ENCODE results near the gene TUBA1C. TPM values are rescaled to one million over a fixed set of nuclear protein-coding genes. Genes with fewer than 3 reads are reported as not detected.
A peak's percentile ranks its signal among the peaks of the same experiment; 100 is the strongest.

TUBA1C gene
- total RNA-seq = 100 to 1,000 TPM; 237 to 240 TPM

DNA sequence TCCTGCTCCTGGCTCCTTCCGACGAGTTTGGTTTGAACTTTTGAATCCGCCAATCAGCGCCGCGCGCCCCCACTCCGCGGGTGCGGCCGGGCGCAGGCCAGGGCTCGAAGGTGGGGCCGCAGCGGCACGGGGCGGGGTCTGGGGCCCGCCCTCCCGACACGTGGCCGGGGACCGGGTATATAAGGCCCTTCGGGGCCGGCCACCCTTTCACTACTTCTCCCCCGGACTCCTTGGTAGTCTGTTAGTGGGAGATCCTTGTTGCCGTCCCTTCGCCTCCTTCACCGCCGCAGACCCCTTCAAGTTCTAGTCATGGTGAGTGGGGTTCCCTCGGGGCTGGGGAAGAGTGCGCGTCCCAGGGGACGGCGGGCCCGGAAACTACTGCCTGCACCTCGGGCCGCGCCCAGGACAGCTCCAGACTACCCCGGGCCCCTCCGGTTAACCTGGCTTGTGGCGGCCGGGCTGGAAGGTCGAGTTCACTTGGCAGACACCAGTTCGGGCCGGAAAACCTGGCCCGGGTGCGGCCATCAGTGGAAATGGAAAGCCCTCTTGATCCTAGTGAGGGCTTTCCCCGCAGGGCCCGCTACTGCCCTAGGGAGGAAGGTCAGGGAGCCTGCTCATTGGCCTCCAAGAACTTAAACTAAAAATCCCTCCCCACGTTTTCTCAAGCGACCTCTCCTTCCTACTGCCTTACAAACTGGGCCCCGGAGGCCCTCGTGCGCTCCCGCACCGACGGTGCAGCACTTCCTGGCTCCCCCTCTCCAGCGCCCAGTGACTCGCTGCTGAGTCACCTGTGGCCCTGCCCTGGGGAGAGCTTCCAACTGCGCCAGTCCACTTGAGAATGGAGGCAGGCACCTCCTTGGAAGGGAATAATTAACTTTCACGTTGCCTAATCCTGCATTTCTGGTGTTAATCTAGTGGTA is at the start of gene TUBA1C:
TUBA1C (plus strand) TSS at position 210 of the 920 bp plus-strand sequence; CDS start at position 310, 100 bp downstream.
- peaks cover 1% of the 10 kb centered on the region for H3K27me3 Mint-ChIP-seq
- ChIA-PET CTCF (interaction anchor here (0.9 to 2.5 kb wide), 5 partner anchors 14 to 82 kb away, joined by 3 to 10 read pairs (median 3); partner anchors contain the start of gene DNAJC22), POLR2A (interaction anchor here (0.7 to 5.1 kb wide), 32 partner anchors 8 to 454 kb away, joined by 3 to 60 read pairs (median 4); partner anchors contain the start of genes KMT2D, PRPH, TROAP and TUBA1A)
- TF ChIP-seq, protein P1, sequence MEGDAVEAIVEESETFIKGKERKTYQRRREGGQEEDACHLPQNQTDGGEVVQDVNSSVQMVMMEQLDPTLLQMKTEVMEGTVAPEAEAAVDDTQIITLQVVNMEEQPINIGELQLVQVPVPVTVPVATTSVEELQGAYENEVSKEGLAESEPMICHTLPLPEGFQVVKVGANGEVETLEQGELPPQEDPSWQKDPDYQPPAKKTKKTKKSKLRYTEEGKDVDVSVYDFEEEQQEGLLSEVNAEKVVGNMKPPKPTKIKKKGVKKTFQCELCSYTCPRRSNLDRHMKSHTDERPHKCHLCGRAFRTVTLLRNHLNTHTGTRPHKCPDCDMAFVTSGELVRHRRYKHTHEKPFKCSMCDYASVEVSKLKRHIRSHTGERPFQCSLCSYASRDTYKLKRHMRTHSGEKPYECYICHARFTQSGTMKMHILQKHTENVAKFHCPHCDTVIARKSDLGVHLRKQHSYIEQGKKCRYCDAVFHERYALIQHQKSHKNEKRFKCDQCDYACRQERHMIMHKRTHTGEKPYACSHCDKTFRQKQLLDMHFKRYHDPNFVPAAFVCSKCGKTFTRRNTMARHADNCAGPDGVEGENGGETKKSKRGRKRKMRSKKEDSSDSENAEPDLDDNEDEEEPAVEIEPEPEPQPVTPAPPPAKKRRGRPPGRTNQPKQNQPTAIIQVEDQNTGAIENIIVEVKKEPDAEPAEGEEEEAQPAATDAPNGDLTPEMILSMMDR (IDR thresholded peaks at IDR 0.05) = no peak
- intact Hi-C loops (cut with micrococcal nuclease) = no loop called here
- peak within 1 kb of the TSS; percentile 95 for H3K4me3 Mint-ChIP-seq
- DNase-seq = peak; percentile 92
- peak within 1 kb of the TSS; percentile 98 for H3K27ac Mint-ChIP-seq
- H3K36me3 Mint-ChIP-seq (ENCODE audit: low read depth) = peaks cover 39% of the 10 kb centered on the region
- H3K9me3 Mint-ChIP-seq = no peaks in the 10 kb centered on the region
- peak; percentile 90 for ATAC-seq
- H3K4me1 Mint-ChIP-seq (ENCODE audit: low read depth) = peaks cover 38% of the 10 kb centered on the region

GRCh38 chr12:49219417-49220026 is 45.4 kb upstream of the TUBA1C start:
- ChIA-PET CTCF (no interaction called here), POLR2A (no interaction called here)
- H3K36me3 Mint-ChIP-seq (ENCODE audit: low read depth) = no peaks in the 10 kb centered on the region
- no peak for DNase-seq
- H3K9me3 Mint-ChIP-seq = no peaks in the 10 kb centered on the region
- H3K27ac Mint-ChIP-seq = no peak overlapping the region
- ATAC-seq = no peak
- intact Hi-C loops (cut with micrococcal nuclease) = no loop called here
- no peak overlapping the region for H3K4me3 Mint-ChIP-seq
- TF ChIP-seq, protein P1 (IDR thresholded peaks at IDR 0.05) = no peak
- no peaks in the 10 kb centered on the region for H3K4me1 Mint-ChIP-seq (ENCODE audit: low read depth)
- peaks cover 2% of the 10 kb centered on the region for H3K27me3 Mint-ChIP-seq

DNA sequence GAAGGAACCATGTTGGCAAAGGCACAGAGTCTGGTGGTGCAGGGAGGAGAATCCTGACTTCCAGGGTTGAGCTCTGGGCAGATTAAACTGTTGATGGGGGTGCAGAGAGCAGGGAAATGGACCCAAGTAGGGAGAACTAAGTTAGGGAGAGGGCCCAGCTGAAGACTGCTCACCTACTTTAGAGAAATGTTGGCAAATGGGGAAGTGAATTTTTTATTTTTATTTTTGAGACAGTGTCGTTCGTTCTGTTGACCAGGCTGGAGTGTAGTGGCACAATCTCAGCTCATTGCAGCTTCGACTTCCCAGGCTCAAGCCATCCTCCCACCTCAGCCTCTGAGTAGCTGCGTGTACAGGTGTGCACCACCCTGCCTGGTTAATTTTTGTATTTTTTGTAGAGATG is 43.9 kb upstream of the TUBA1C start:
- TF ChIP-seq, protein P1 (IDR thresholded peaks at IDR 0.05) = no peak
- no peaks in the 10 kb centered on the region for H3K9me3 Mint-ChIP-seq
- DNase-seq (no peak), ATAC-seq (no peak)
- POLR2A ChIA-PET = interaction anchor here (0.6 kb wide), 1 partner anchor 154 kb away, joined by 3 read pairs; no protein-coding TSS in a partner anchor
- no peak overlapping the region for H3K27ac Mint-ChIP-seq
- intact Hi-C loops (cut with micrococcal nuclease) = no loop called here
- H3K27me3 Mint-ChIP-seq = peaks cover under 1% of the 10 kb centered on the region
- H3K4me3 Mint-ChIP-seq = no peak overlapping the region
- no peaks in the 10 kb centered on the region for H3K4me1 Mint-ChIP-seq (ENCODE audit: low read depth)
- CTCF ChIA-PET = interaction anchor here (1.0 kb wide), 2 partner anchors 10 to 138 kb away, joined by 3 to 4 read pairs; no protein-coding TSS in a partner anchor
- H3K36me3 Mint-ChIP-seq (ENCODE audit: low read depth) = no peaks in the 10 kb centered on the region

- CTCF ChIA-PET = interaction anchor here (0.9 to 1.9 kb wide), 7 partner anchors 12 to 180 kb away, joined by 3 to 11 read pairs (median 3); partner anchors contain the start of gene TUBA1A
Measured at GRCh38 chr12:49223122-49223521, 41.8 kb upstream of the TUBA1C start.

More at GRCh38 chr12:49223122-49223521, 41.8 kb upstream of the TUBA1C start:
- Mint-ChIP-seq H3K36me3 (ENCODE audit: low read depth) (no peaks in the 10 kb centered on the region), H3K4me3 (no peak overlapping the region), H3K9me3 (no peaks in the 10 kb centered on the region), H3K27ac (no peak overlapping the region), H3K27me3 (no peaks in the 10 kb centered on the region), H3K4me1 (ENCODE audit: low read depth) (no peaks in the 10 kb centered on the region)
- intact Hi-C loops (cut with micrococcal nuclease) = no loop called here
- TF ChIP-seq, protein P1 (IDR thresholded peaks at IDR 0.05) = no peak
- POLR2A ChIA-PET = interaction anchor here (0.6 to 1.7 kb wide), 6 partner anchors 17 to 129 kb away, joined by 3 to 5 read pairs (median 4); partner anchors contain the start of gene TUBA1B
- ATAC-seq = no peak
- no peak for DNase-seq
